Stomach (tissue), 4 donors: Measurements from ENCODE around the gene ADGRG1.

ENCODE experiments used
- POLR2A ChIP-seq, 4 donors: fragments of 450-650 bp; IDR thresholded peaks; one replicate each; pipeline ENCODE4 v1.6.1; 2016; ENCODE audit warnings: antibody characterized with exemption in 4 of 4, control low read depth in 2 of 4, mild to moderate bottlenecking in 1 of 4, moderate library complexity in 1 of 4
- TF ChIP-seq, protein P1 (sequence below), 7 experiments: fragments of 450-650 bp in 4 of 7; fragments of 200-600 bp in 3 of 7; sonication (generic) in 3 of 7; IDR thresholded peaks; one replicate each; pipeline ENCODE4 v1.5.1; 2016 to 2019; ENCODE audit warnings: antibody characterized with exemption in 7 of 7, control low read depth in 2 of 7, mild to moderate bottlenecking in 1 of 7

- TF ChIP-seq, protein P1, sequence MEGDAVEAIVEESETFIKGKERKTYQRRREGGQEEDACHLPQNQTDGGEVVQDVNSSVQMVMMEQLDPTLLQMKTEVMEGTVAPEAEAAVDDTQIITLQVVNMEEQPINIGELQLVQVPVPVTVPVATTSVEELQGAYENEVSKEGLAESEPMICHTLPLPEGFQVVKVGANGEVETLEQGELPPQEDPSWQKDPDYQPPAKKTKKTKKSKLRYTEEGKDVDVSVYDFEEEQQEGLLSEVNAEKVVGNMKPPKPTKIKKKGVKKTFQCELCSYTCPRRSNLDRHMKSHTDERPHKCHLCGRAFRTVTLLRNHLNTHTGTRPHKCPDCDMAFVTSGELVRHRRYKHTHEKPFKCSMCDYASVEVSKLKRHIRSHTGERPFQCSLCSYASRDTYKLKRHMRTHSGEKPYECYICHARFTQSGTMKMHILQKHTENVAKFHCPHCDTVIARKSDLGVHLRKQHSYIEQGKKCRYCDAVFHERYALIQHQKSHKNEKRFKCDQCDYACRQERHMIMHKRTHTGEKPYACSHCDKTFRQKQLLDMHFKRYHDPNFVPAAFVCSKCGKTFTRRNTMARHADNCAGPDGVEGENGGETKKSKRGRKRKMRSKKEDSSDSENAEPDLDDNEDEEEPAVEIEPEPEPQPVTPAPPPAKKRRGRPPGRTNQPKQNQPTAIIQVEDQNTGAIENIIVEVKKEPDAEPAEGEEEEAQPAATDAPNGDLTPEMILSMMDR (IDR thresholded peaks at IDR 0.05): no peak
- TF ChIP-seq POLR2A (IDR thresholded peaks at IDR 0.05): no peak
Observed at GRCh38 chr16:57649443-57649751, 21.0 kb downstream of the ADGRG1 start.
